Measurements from ENCODE around the gene CD58. TPM values are rescaled to one million over a fixed set of nuclear protein-coding genes. Genes with fewer than 3 reads are reported as not detected.

CD58 gene
- total and polyA plus RNA-seq, 9 of the 15 experiments (the other 6 are each of a cell fraction or from before 2014, with no cell fraction given), result 18.1 to 113 (median 37.4) TPM

DNA sequence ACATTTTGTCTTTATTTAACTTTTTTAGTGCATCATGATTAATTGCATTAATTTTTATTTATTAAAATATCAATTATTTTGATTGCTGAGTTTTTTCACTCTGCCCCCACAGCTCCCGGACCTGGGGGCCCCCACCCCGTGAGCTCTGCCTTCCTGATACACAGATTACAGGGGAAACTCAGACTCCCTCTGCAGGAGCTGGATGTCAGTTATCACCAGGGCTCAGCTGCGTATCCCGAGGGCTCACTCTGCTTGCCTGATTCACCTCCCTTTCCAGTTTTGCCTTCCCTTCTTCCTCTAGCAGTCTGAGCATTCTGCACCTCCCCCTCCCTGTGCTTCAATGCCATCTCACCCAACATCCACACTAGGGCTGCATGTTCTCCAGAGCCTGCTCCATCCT lies 99.6 kb downstream of the CD58 start (continued):
- no peak for TF ChIP-seq SPI1 (IDR thresholded peaks at IDR 0.05; ENCODE audit: borderline replicate concordance, low read depth, low read length)
- no peak for TF ChIP-seq ZC3H8 (IDR thresholded peaks at IDR 0.05)
- TF ChIP-seq ESRRB (CRISPR knock-in tag; IDR thresholded peaks at IDR 0.05; ENCODE audit: borderline replicate concordance), result no peak
- no peak for TF ChIP-seq SREBF1 (IDR thresholded peaks at IDR 0.05; ENCODE audit: borderline replicate concordance, low read depth, low read length)
- no peak for TF ChIP-seq ZNF212 (CRISPR knock-in tag; IDR thresholded peaks at IDR 0.05)
- TF ChIP-seq, protein P1, sequence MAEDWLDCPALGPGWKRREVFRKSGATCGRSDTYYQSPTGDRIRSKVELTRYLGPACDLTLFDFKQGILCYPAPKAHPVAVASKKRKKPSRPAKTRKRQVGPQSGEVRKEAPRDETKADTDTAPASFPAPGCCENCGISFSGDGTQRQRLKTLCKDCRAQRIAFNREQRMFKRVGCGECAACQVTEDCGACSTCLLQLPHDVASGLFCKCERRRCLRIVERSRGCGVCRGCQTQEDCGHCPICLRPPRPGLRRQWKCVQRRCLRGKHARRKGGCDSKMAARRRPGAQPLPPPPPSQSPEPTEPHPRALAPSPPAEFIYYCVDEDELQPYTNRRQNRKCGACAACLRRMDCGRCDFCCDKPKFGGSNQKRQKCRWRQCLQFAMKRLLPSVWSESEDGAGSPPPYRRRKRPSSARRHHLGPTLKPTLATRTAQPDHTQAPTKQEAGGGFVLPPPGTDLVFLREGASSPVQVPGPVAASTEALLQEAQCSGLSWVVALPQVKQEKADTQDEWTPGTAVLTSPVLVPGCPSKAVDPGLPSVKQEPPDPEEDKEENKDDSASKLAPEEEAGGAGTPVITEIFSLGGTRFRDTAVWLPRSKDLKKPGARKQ (CRISPR knock-in tag; IDR thresholded peaks at IDR 0.05), result no peak
- no peak for TF ChIP-seq ZNF197 (CRISPR knock-in tag; IDR thresholded peaks at IDR 0.05; ENCODE audit: low read depth)
- TF ChIP-seq, protein P2, sequence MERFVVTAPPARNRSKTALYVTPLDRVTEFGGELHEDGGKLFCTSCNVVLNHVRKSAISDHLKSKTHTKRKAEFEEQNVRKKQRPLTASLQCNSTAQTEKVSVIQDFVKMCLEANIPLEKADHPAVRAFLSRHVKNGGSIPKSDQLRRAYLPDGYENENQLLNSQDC (CRISPR knock-in tag; IDR thresholded peaks at IDR 0.05), result no peak
- no peak for TF ChIP-seq ZNF165 (CRISPR knock-in tag; IDR thresholded peaks at IDR 0.05; ENCODE audit: borderline replicate concordance)
- TF ChIP-seq RBM34 (IDR thresholded peaks at IDR 0.05; ENCODE audit: borderline replicate concordance, insufficient read depth, low read length), result no peak
- TF ChIP-seq HOXB6 (CRISPR knock-in tag; IDR thresholded peaks at IDR 0.05; ENCODE audit: borderline replicate concordance), result no peak
- TF ChIP-seq, protein P3, sequence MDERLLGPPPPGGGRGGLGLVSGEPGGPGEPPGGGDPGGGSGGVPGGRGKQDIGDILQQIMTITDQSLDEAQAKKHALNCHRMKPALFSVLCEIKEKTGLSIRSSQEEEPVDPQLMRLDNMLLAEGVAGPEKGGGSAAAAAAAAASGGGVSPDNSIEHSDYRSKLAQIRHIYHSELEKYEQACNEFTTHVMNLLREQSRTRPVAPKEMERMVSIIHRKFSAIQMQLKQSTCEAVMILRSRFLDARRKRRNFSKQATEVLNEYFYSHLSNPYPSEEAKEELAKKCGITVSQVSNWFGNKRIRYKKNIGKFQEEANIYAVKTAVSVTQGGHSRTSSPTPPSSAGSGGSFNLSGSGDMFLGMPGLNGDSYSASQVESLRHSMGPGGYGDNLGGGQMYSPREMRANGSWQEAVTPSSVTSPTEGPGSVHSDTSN (CRISPR knock-in tag; IDR thresholded peaks at IDR 0.05; ENCODE audit: low read depth), result no peak
- TF ChIP-seq, protein P3 (tag; conservative IDR thresholded peaks at IDR 0.05; ENCODE audit: low read depth), result no peak
- TF ChIP-seq, protein P4, sequence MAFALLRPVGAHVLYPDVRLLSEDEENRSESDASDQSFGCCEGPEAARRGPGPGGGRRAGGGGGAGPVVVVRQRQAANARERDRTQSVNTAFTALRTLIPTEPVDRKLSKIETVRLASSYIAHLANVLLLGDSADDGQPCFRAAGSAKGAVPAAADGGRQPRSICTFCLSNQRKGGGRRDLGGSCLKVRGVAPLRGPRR (CRISPR knock-in tag; IDR thresholded peaks at IDR 0.05), result no peak
- no peak for TF ChIP-seq NFIX (CRISPR knock-in tag; IDR thresholded peaks at IDR 0.05; ENCODE audit: low read depth)
- no peak for TF ChIP-seq TRIM28 (IDR thresholded peaks at IDR 0.05)
- TF ChIP-seq SMARCE1 (IDR thresholded peaks at IDR 0.05), result peak; percentile 39; the same call in 1 of the 2 replicates
- no peak for TF ChIP-seq RNF2 (IDR thresholded peaks at IDR 0.05)
- peak; percentile 28; the same call in 1 of the 2 replicates for TF ChIP-seq NFIC (IDR thresholded peaks at IDR 0.05)
- TF ChIP-seq MAZ (CRISPR knock-in tag; conservative IDR thresholded peaks at IDR 0.05 in 1 of 2, IDR thresholded peaks at IDR 0.05 in 1 of 2), result peak in 1 of 2 experiments; percentile 75; a peak in 1 of 4 replicates
- no peak for TF ChIP-seq C11orf30 (IDR thresholded peaks at IDR 0.05; ENCODE audit: low read depth)
- no peak for TF ChIP-seq SRSF3 (IDR thresholded peaks at IDR 0.05; ENCODE audit: insufficient read depth, low read length)
- TF ChIP-seq MTA2 (IDR thresholded peaks at IDR 0.05; ENCODE audit: low read depth), result peak; percentile 53; the same call in 1 of the 2 replicates
- TF ChIP-seq ARID1B (IDR thresholded peaks at IDR 0.05), result peak; percentile 73
- TF ChIP-seq ZNF253 (CRISPR knock-in tag; conservative IDR thresholded peaks at IDR 0.05), result no peak
- no peak for TF ChIP-seq HNRNPL (IDR thresholded peaks at IDR 0.05; ENCODE audit: low read depth, low read length)
